Esophagus muscularis mucosa (tissue), 4 donors: ENCODE results near the gene CHRNA4.

ENCODE experiments used
- CTCF ChIP-seq, 3 experiments: fragments of 200-600 bp in 2 of 3; fragments of 450-650 bp in 1 of 3; sonication (generic) in 2 of 3; IDR thresholded peaks; one replicate each; pipeline ENCODE4 v1.5.1; 2017 to 2019; ENCODE audit warnings: antibody characterized with exemption in 3 of 3, mild to moderate bottlenecking in 2 of 3, moderate library complexity in 1 of 3
- EP300 ChIP-seq: sonication (generic); formaldehyde crosslinking; IDR thresholded peaks from one replicate; pipeline ENCODE4 v1.6.1; 2017; ENCODE audit warnings: antibody characterized with exemption
- POLR2A ChIP-seq: fragments of 450-650 bp; IDR thresholded peaks from one replicate; pipeline ENCODE4 v1.6.1; 2017; ENCODE audit warnings: antibody characterized with exemption, moderate library complexity, mild to moderate bottlenecking, low read depth
- POLR2AphosphoS5 ChIP-seq, 2 donors: sonication (generic); formaldehyde crosslinking; IDR thresholded peaks; one replicate each; pipeline ENCODE4 v1.6.1; 2017; ENCODE audit warnings: antibody characterized with exemption in 2 of 2

GRCh38 chr20:63401384-63402110, 40.4 kb upstream of the CHRNA4 start:
- TF ChIP-seq CTCF (IDR thresholded peaks at IDR 0.05) = no peak
- TF ChIP-seq POLR2A = no peak
- no peak for TF ChIP-seq POLR2AphosphoS5 (IDR thresholded peaks at IDR 0.05)
- no peak for TF ChIP-seq EP300
